T-helper 2 cell treated with Interferon-gamma antibody and Interleukin-4, amounts not matched to agents 100 ng/mL and 5 ng/mL, for 36 hours (primary cell): ENCODE measurements around the gene NFE2L3. TPM values are rescaled to one million over a fixed set of nuclear protein-coding genes. Genes with fewer than 3 reads are reported as not detected.

Experiments used
- total RNA-seq: library from RNA; stranded (reverse); gene quantifications from 2 replicates; pipeline ENCODE4 v1.2.3, GENCODE V29; 2022

Gene NFE2L3
- total RNA-seq, 1 donor from 2014 or later = 26.4 TPM

Other genes with a start within 250 kb of the NFE2L3 start
- 815 and 849 TPM in 2 replicates for gene HNRNPA2B1, start 48.5 kb downstream of the NFE2L3 start, total RNA-seq
- gene CBX3, start 49.5 kb downstream of the NFE2L3 start, total RNA-seq = 223 TPM in 2 replicates
- gene SNX10, start 139.7 kb downstream of the NFE2L3 start, total RNA-seq = 52.9 and 56.2 TPM in 2 replicates